OCI-LY1 (cell line): ENCODE results near the gene ZMIZ1.

Source experiments
- CTCF ChIP-seq: fragments of 200-600 bp; sonication (generic), shearing (Covaris generic); IDR thresholded peaks from 2 replicates; pipeline ENCODE4 v1.5.1; 2017; ENCODE audit warnings: mild to moderate bottlenecking, antibody characterized with exemption, low read length, moderate library complexity, mixed read lengths
- EZH2 ChIP-seq: fragments of 200-600 bp; sonication (generic), shearing (Covaris generic); IDR thresholded peaks from 2 replicates; pipeline ENCODE4 v1.8.0; 2017; ENCODE audit warnings: borderline replicate concordance, mixed run types, mild to moderate bottlenecking, antibody characterized with exemption, low read length, moderate library complexity, mixed read lengths

- no peak for TF ChIP-seq CTCF
- no peak for TF ChIP-seq EZH2
Measured at GRCh38 chr10:79022565-79023230, 46.1 kb upstream of the ZMIZ1 start.
